ENCODE results near the gene ZNF283. TPM values are rescaled to one million over a fixed set of nuclear protein-coding genes. Genes with fewer than 3 reads are reported as not detected.
A peak's percentile ranks its signal among the peaks of the same experiment; 100 is the strongest.

ZNF283 gene
- total and polyA plus RNA-seq, 2 of the 13 experiments (the other 11 are each of a cell fraction or from before 2014, with no cell fraction given): 2.0 to 11.1 TPM

- TF ChIP-seq YEATS2 (CRISPR knock-in tag; IDR thresholded peaks at IDR 0.05; ENCODE audit: borderline replicate concordance) (peak; percentile 66; the same call in 1 of the 2 replicates), POLR2A (IDR thresholded peaks at IDR 0.05; ENCODE audit: insufficient read depth in 1 of 2, low read depth in 2 of 2, low read length in 2 of 2) (peak; percentile 60 to 61), MAZ (IDR thresholded peaks at IDR 0.05; ENCODE audit: borderline replicate concordance, low read depth, low read length) (0 out of 2 replicates have a peak, but pooled peaks have one; percentile 22), MAZ (CRISPR knock-in tag; IDR thresholded peaks at IDR 0.05; ENCODE audit: low read depth) (no peak), BORCS8-MEF2B (CRISPR knock-in tag; IDR thresholded peaks at IDR 0.05) (0 out of 2 replicates have a peak, but pooled peaks have one; percentile 15), PRDM10 (CRISPR knock-in tag; IDR thresholded peaks at IDR 0.05; ENCODE audit: low read depth) (peak; percentile 40; the same call in 1 of the 2 replicates), SP1 (IDR thresholded peaks at IDR 0.05) (no peak), SP1 (CRISPR knock-in tag; IDR thresholded peaks at IDR 0.05) (peak; percentile 43; the same call in 1 of the 2 replicates), ZFX (CRISPR knock-in tag; IDR thresholded peaks at IDR 0.05; ENCODE audit: low read depth) (peak; percentile 52), SRF (IDR thresholded peaks at IDR 0.05; ENCODE audit: low read depth, low read length) (peak; percentile 77), ZNF101 (CRISPR knock-in tag; IDR thresholded peaks at IDR 0.05; ENCODE audit: borderline replicate concordance, low read depth) (no peak), ZNF574 (CRISPR knock-in tag; IDR thresholded peaks at IDR 0.05) (peak; percentile 70), CREM (IDR thresholded peaks at IDR 0.05) (peak; percentile 90), CREM (CRISPR knock-in tag; IDR thresholded peaks at IDR 0.05) (no peak), ZGPAT (CRISPR knock-in tag; IDR thresholded peaks at IDR 0.05) (peak; percentile 41; the same call in 1 of the 2 replicates), ARID5B (CRISPR knock-in tag; IDR thresholded peaks at IDR 0.05) (peak; percentile 15; the same call in 1 of the 2 replicates), HNF4A (CRISPR knock-in tag; IDR thresholded peaks at IDR 0.05) (0 out of 2 replicates have a peak, but pooled peaks have one; percentile 14)
These were observed at the start of gene ZNF283 (continued) for GRCh38 chr19:43826787-43827754.

All from HepG2 (cell line).